ENCODE results near the gene TGFB2. TPM values are rescaled to one million over a fixed set of nuclear protein-coding genes. Genes with fewer than 3 reads are reported as not detected.

TGFB2 gene
- polyA plus RNA-seq, 2 donors, result 0.16 to 0.34 TPM

GRCh38 chr1:218346391-218347204 is 1.5 kb downstream of the TGFB2 start:
- Histone ChIP-seq H3K4me1 (ENCODE audit: control insufficient read depth in 2 of 2, insufficient read depth in 2 of 2, low read length in 1 of 2) (peaks cover 4 to 6% of the 10 kb centered on the region in 2 donors), H3K27ac (ENCODE audit: low read depth in 2 of 2, low read length in 1 of 2) (peak overlapping the region; percentile 78 to 85), H3K9me3 (ENCODE audit: control insufficient read depth in 2 of 2, insufficient read depth in 1 of 2, low read depth in 1 of 2, low read length in 1 of 2) (no peaks in the 10 kb centered on the region), H3K27me3 (ENCODE audit: control insufficient read depth in 1 of 2, insufficient read depth in 2 of 2, low read length in 2 of 2) (no peaks in the 10 kb centered on the region), H3K36me3 (ENCODE audit: control insufficient read depth in 2 of 2, insufficient read depth in 2 of 2, low read length in 1 of 2) (no peaks in the 10 kb centered on the region), H3K4me3 (ENCODE audit: low read depth in 1 of 2, low read length in 2 of 2) (peak overlapping the region; percentile 53 to 65)
- WGBS, 2 donors, result 1% methylated on average over 39 of the region's 39 CpGs

GRCh38 chr1:218347336-218347722 is 2.2 kb downstream of the TGFB2 start:
- Histone ChIP-seq H3K27me3 (ENCODE audit: control insufficient read depth in 1 of 2, insufficient read depth in 2 of 2, low read length in 2 of 2) (no peaks in the 10 kb centered on the region), H3K36me3 (ENCODE audit: control insufficient read depth in 2 of 2, insufficient read depth in 2 of 2, low read length in 1 of 2) (no peaks in the 10 kb centered on the region), H3K4me3 (ENCODE audit: low read depth in 1 of 2, low read length in 2 of 2) (peak overlapping the region; percentile 45 to 53), H3K4me1 (ENCODE audit: control insufficient read depth in 2 of 2, insufficient read depth in 2 of 2, low read length in 1 of 2) (peaks cover 4 to 6% of the 10 kb centered on the region in 2 donors), H3K27ac (ENCODE audit: low read depth in 2 of 2, low read length in 1 of 2) (peak overlapping the region; percentile 78 to 85), H3K9me3 (ENCODE audit: control insufficient read depth in 2 of 2, insufficient read depth in 1 of 2, low read depth in 1 of 2, low read length in 1 of 2) (no peaks in the 10 kb centered on the region)
- WGBS, 2 donors, result 1 to 3% methylated on average over 14 of the region's 14 CpGs

- H3K27me3 ChIP-seq (ENCODE audit: control insufficient read depth in 1 of 2, insufficient read depth in 2 of 2, low read length in 2 of 2), result no peaks in the 10 kb centered on the region
- 9 to 10% methylated on average over 9 of the region's 9 CpGs for WGBS, 2 donors
- peaks cover 4 to 6% of the 10 kb centered on the region in 2 donors for H3K4me1 ChIP-seq (ENCODE audit: control insufficient read depth in 2 of 2, insufficient read depth in 2 of 2, low read length in 1 of 2)
Measured at GRCh38 chr1:218347723-218348627, 2.8 kb downstream of the TGFB2 start.

GRCh38 chr1:218348628-218349071 is 3.5 kb downstream of the TGFB2 start:
- H3K36me3 ChIP-seq (ENCODE audit: control insufficient read depth in 2 of 2, insufficient read depth in 2 of 2, low read length in 1 of 2), result no peaks in the 10 kb centered on the region
- WGBS, 2 donors, result 22 to 32% methylated on average over 3 of the region's 3 CpGs
- no peaks in the 10 kb centered on the region for H3K27me3 ChIP-seq (ENCODE audit: control insufficient read depth in 1 of 2, insufficient read depth in 2 of 2, low read length in 2 of 2)
- peaks cover 4 to 6% of the 10 kb centered on the region in 2 donors for H3K4me1 ChIP-seq (ENCODE audit: control insufficient read depth in 2 of 2, insufficient read depth in 2 of 2, low read length in 1 of 2)
- peak overlapping the region in 1 of 2 donors; percentile 30 for H3K27ac ChIP-seq (ENCODE audit: low read depth in 2 of 2, low read length in 1 of 2)
- H3K9me3 ChIP-seq (ENCODE audit: control insufficient read depth in 2 of 2, insufficient read depth in 1 of 2, low read depth in 1 of 2, low read length in 1 of 2), result no peaks in the 10 kb centered on the region
- peak overlapping the region in 1 of 2 donors; percentile 53 for H3K4me3 ChIP-seq (ENCODE audit: low read depth in 1 of 2, low read length in 2 of 2)

More at GRCh38 chr1:218347723-218348627, 2.8 kb downstream of the TGFB2 start:
- Histone ChIP-seq H3K4me3 (ENCODE audit: low read depth in 1 of 2, low read length in 2 of 2) (peak overlapping the region in 1 of 2 donors; percentile 53), H3K36me3 (ENCODE audit: control insufficient read depth in 2 of 2, insufficient read depth in 2 of 2, low read length in 1 of 2) (no peaks in the 10 kb centered on the region), H3K27ac (ENCODE audit: low read depth in 2 of 2, low read length in 1 of 2) (peak overlapping the region in 1 of 2 donors; percentile 78), H3K9me3 (ENCODE audit: control insufficient read depth in 2 of 2, insufficient read depth in 1 of 2, low read depth in 1 of 2, low read length in 1 of 2) (no peaks in the 10 kb centered on the region)

- peaks cover 4 to 6% of the 10 kb centered on the region in 2 donors for H3K4me1 ChIP-seq (ENCODE audit: control insufficient read depth in 2 of 2, insufficient read depth in 2 of 2, low read length in 1 of 2)
- WGBS, 2 donors, result 55 to 64% methylated on average over 5 of the region's 5 CpGs
- H3K36me3 ChIP-seq (ENCODE audit: control insufficient read depth in 2 of 2, insufficient read depth in 2 of 2, low read length in 1 of 2), result no peaks in the 10 kb centered on the region
- H3K27ac ChIP-seq (ENCODE audit: low read depth in 2 of 2, low read length in 1 of 2), result no peak overlapping the region
- no peaks in the 10 kb centered on the region for H3K9me3 ChIP-seq (ENCODE audit: control insufficient read depth in 2 of 2, insufficient read depth in 1 of 2, low read depth in 1 of 2, low read length in 1 of 2)
- no peaks in the 10 kb centered on the region for H3K27me3 ChIP-seq (ENCODE audit: control insufficient read depth in 1 of 2, insufficient read depth in 2 of 2, low read length in 2 of 2)
- no peak overlapping the region for H3K4me3 ChIP-seq (ENCODE audit: low read depth in 1 of 2, low read length in 2 of 2)
Measured at GRCh38 chr1:218349348-218350034, 4.4 kb downstream of the TGFB2 start.

- H3K27ac ChIP-seq (ENCODE audit: low read depth in 2 of 2, low read length in 1 of 2), result no peak overlapping the region
Measured at GRCh38 chr1:218350035-218350525, 4.9 kb downstream of the TGFB2 start.

GRCh38 chr1:218350801-218351266 is 5.7 kb downstream of the TGFB2 start:
- H3K9me3 ChIP-seq (ENCODE audit: control insufficient read depth in 2 of 2, insufficient read depth in 1 of 2, low read depth in 1 of 2, low read length in 1 of 2), result no peaks in the 10 kb centered on the region
- H3K27ac ChIP-seq (ENCODE audit: low read depth in 2 of 2, low read length in 1 of 2), result no peak overlapping the region
- H3K27me3 ChIP-seq (ENCODE audit: control insufficient read depth in 1 of 2, insufficient read depth in 2 of 2, low read length in 2 of 2), result no peaks in the 10 kb centered on the region
- no peak overlapping the region for H3K4me3 ChIP-seq (ENCODE audit: low read depth in 1 of 2, low read length in 2 of 2)
- 41 to 48% methylated on average over 2 of the region's 2 CpGs for WGBS, 2 donors
- H3K36me3 ChIP-seq (ENCODE audit: control insufficient read depth in 2 of 2, insufficient read depth in 2 of 2, low read length in 1 of 2), result no peaks in the 10 kb centered on the region
- peaks cover 0 to 2% of the 10 kb centered on the region in 2 donors for H3K4me1 ChIP-seq (ENCODE audit: control insufficient read depth in 2 of 2, insufficient read depth in 2 of 2, low read length in 1 of 2)

More at GRCh38 chr1:218350035-218350525, 4.9 kb downstream of the TGFB2 start:
- H3K4me1 ChIP-seq (ENCODE audit: control insufficient read depth in 2 of 2, insufficient read depth in 2 of 2, low read length in 1 of 2), result peaks cover 4 to 6% of the 10 kb centered on the region in 2 donors
- H3K9me3 ChIP-seq (ENCODE audit: control insufficient read depth in 2 of 2, insufficient read depth in 1 of 2, low read depth in 1 of 2, low read length in 1 of 2), result no peaks in the 10 kb centered on the region
- WGBS, 2 donors, result 47 to 48% methylated on average over 7 of the region's 7 CpGs
- H3K27me3 ChIP-seq (ENCODE audit: control insufficient read depth in 1 of 2, insufficient read depth in 2 of 2, low read length in 2 of 2), result no peaks in the 10 kb centered on the region
- H3K36me3 ChIP-seq (ENCODE audit: control insufficient read depth in 2 of 2, insufficient read depth in 2 of 2, low read length in 1 of 2), result no peaks in the 10 kb centered on the region
- H3K4me3 ChIP-seq (ENCODE audit: low read depth in 1 of 2, low read length in 2 of 2), result no peak overlapping the region

GRCh38 chr1:218351391-218352074 is 6.4 kb downstream of the TGFB2 start:
- no peaks in the 10 kb centered on the region for H3K27me3 ChIP-seq (ENCODE audit: control insufficient read depth in 1 of 2, insufficient read depth in 2 of 2, low read length in 2 of 2)
- no peaks in the 10 kb centered on the region for H3K9me3 ChIP-seq (ENCODE audit: control insufficient read depth in 2 of 2, insufficient read depth in 1 of 2, low read depth in 1 of 2, low read length in 1 of 2)
- peak overlapping the region; percentile 17 to 53 for H3K27ac ChIP-seq (ENCODE audit: low read depth in 2 of 2, low read length in 1 of 2)
- H3K36me3 ChIP-seq (ENCODE audit: control insufficient read depth in 2 of 2, insufficient read depth in 2 of 2, low read length in 1 of 2), result no peaks in the 10 kb centered on the region
- peaks cover 0 to 2% of the 10 kb centered on the region in 2 donors for H3K4me1 ChIP-seq (ENCODE audit: control insufficient read depth in 2 of 2, insufficient read depth in 2 of 2, low read length in 1 of 2)
- peak overlapping the region in 1 of 2 donors; percentile 15 for H3K4me3 ChIP-seq (ENCODE audit: low read depth in 1 of 2, low read length in 2 of 2)
- 43% methylated on average over 10 of the region's 10 CpGs for WGBS, 2 donors
